ENCODE results near the gene ACTMAP.

- TF ChIP-seq CTCF (IDR thresholded peaks at IDR 0.05) (no peak), POLR2A (IDR thresholded peaks at IDR 0.05) (no peak)
Measured at GRCh38 chr19:40768869-40769268, 18.6 kb upstream of the ACTMAP start.
